NCI-H82 treated with DMSO at 0.1 percent for 48 hours (cell line): ENCODE data around the gene C12orf57.
"Not testable (repeated sequence)": the region's sequence is repeated elsewhere in the genome, so short reads cannot be mapped to it uniquely, and the experiment has no call there.

ENCODE experiments used
- DNase-seq: peaks from one replicate; lab custom pipeline; 2025; ENCODE audit not compliant: unreplicated experiment; lab: John Stamatoyannopoulos, UW

The C12orf57 gene, protein sequence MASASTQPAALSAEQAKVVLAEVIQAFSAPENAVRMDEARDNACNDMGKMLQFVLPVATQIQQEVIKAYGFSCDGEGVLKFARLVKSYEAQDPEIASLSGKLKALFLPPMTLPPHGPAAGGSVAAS

DNA sequence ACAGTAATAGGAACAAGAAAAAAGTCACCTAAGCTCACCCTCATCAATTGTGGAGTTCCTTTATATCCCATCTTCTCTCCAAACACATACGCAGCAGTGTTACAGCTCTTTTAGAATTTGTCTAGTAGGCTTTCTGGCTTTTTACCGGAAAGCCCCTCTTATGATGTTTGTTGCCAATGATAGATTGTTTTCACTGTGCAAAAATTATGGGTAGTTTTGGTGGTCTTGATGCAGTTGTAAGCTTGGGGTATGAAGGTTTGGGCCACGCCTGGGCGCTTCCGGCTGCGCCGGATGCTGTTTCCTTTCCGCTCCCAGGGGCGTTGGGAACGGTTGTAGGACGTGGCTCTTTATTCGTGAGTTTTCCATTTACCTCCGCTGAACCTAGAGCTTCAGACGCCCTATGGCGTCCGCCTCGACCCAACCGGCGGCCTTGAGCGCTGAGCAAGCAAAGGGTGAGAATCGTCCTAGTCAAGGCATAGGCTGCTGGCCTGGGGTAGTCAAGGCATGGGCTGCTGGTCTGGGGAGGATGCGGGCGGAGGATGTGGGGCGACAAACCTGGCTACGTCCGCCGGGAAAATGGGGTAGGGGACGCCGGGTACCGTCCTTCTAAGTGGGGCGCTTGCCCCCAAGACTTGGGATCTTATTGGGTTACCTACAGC is at the start of gene C12orf57, which contains the start of gene RNU7-1:
Gene C12orf57 (plus strand): TSS at position 301 of the 659 bp plus-strand sequence. CDS start 100 bp downstream, at position 401.
Gene RNU7-1 (plus strand): TSS at position 95 of the 659 bp plus-strand sequence.
- peak; percentile 96 for DNase-seq

DNA sequence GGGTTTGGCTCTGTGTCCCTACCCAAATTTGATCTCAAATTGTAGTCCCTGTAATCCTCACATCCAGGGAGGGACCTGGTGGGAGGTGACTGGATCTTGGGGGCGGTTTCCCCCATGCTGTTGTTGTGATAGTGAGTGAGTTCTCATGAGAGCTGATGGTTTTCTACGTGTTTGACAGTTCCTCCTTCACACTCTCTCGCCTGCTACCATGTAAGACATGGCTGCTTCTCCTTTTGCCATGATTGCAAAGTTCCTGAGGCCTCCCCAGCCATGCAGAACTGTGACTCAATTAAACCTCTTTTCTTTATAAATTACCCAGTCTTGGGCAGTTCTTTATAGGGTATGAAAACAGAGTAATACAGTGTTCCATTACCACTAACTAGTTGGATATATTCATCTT is 49.5 kb upstream of the C12orf57 start:
- DNase-seq: no peak

DNA sequence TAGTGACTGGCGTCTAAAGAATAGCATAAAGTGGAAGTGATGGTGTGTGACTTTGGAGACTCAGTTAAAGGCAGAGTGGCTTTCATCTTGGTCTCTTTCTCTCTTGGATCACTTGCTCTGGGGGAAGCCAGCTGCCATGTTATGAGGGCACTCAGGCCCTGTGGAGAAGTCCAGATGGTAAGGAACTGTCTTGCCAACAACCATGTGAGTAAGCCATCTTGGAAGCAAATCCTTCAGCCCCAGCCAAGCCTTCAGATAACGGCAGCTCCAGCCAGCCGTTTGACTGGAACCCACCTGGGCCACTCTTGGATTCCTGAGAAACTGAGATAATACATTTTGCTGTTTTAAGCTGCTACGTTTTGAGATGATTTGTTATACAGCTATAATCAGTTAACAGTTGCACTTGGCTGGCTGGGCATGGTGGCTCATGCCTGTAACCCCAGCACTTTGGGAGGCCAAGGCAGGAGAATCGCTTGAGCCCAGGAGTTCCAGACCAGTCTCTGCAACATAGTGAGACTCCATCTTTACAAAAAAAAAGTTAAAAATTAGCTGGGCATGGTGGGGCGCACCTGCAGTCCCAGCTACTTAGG is 46.9 kb upstream of the C12orf57 start:
- no peak for DNase-seq

DNA sequence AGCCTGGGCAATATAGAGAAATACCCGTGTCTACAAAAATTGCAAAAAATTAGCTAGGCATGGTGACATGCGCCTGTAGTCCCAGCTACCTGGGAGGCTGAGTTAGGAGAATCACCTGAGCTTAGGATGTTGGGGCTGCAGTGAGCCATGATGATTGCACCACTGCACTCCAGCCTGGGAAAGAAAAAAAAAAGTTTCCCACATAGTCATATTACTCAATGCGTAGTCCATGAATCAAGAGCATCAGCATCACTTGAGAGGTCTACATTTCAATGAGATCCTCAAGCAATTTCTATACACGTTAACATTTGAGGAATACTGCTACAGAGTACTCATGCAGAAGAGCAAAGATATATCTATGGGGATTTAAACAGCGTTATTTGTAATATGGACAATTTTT is 44.4 kb upstream of the C12orf57 start:
- DNase-seq: no peak

DNA sequence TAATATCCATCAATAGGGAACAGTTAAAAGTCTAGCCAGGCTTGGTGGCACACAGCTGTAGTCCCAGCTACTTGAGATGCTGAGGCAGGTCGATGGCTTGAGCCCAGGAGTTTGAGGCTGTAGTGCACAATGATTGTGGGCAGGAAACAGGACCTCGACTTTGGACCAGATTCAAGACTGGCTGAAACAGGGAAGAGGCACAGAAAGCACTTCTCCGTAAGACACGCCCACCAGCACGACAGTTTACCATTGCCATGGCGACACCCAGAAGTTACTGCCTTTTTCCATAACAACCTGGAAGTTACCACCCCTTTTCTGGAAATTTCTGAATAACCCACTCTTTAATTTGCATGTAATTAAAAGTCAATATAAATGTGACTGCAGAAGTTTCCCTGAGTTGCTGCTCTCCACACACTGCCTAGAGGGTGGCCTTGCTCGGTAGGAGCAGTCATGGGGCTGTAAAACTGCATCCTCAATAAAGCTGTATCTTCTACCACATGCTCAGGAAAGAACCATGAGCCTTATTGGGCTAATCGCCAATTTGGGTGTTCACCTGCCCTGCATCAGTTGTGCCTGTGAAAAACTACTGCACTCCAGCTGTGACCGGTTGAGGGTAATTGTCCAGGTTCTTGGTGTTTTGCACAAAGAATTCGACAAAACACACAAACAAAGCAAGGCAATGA is 43.8 kb upstream of the C12orf57 start:
- DNase-seq: no peak

DNA sequence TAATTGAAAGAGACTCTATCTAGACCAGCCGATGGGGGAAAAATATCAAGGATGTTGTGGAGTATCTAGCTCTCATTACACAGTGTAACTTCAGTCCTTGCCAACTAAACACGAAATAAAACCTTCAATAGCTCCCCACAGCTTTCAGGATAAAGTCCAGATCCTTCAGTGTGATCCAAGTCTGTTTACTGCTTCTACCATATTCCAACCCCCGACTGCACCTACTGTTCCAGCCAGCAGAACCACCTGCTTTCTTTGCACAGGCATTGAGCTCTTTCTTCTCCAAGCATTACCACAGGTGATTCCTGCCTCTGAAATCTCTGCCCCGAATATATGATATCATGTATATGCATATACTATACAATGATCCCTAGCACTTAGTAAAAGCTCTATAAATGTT is 41.4 kb upstream of the C12orf57 start:
- DNase-seq: no peak

DNA sequence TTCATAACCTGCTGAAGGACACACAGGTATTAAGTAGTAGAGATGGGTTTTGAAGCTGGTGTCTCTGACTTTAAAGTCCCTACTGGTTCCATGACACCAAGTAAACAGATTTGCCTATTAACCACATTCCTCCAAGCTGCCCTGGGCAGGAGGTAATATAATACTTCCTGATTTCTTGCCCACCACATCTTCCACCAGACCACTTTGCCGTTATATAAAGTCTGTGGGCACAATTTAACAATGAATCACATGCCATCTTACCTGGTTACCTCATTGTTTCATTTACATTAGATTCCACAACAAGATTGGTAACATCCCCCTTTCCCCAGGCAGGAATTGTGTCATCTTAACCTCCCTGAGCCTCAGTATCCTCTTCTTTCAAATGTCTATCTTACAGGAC is 40.1 kb upstream of the C12orf57 start:
- no peak for DNase-seq

DNA sequence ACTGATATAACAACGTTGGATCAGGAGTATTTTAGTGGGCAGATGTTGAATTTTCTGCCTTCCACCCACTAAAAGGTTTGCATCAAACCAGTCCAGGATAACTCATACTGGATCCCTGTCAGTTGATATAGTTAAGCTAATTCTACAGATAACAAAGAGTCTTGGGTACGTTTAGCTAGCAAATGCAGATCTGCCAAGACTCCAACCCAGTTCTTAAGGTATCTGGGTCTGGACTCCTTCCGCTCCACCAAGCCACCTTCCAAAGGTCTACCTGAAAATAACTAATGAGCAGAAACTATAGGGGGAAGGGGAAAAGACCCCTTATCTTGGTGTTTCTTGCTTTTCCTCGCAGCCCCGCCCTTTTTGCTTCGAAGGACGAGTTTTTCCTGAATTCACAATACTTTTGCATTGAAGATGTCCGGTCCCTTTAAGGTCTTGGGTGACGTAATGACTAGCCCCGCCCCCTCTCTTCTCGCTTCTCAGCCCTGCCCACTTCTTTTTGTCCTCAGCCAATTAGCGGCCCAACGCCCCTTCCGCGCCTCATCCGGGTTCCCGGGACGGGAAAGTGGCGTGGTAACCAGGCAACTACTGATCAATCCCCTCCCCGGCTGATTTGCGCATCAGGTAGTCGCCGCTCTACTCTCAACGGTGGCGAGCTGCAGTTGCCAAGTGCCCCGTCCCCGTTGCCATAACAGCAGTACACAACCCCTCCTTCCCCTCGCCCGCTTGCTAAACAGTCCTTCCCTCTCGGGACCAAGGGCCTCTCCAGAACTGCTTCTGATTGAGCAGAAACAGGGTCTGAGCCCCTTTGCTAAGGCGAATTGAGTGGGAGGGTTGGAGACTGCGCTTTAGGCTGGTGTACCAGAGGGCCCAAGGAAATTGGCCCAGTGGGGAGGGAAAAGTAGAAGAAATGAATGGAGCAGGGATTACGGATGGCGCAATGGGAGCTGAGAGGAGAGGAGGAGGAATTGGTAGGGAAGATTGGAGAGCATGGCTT is 39.2 kb upstream of the C12orf57 start, which contains the start of gene LRRC23:
Gene LRRC23 (plus strand): TSS at position 543 of the 997 bp plus-strand sequence. CDS start 812 bp downstream, outside the sequence.
- peak; percentile 96 for DNase-seq

DNA sequence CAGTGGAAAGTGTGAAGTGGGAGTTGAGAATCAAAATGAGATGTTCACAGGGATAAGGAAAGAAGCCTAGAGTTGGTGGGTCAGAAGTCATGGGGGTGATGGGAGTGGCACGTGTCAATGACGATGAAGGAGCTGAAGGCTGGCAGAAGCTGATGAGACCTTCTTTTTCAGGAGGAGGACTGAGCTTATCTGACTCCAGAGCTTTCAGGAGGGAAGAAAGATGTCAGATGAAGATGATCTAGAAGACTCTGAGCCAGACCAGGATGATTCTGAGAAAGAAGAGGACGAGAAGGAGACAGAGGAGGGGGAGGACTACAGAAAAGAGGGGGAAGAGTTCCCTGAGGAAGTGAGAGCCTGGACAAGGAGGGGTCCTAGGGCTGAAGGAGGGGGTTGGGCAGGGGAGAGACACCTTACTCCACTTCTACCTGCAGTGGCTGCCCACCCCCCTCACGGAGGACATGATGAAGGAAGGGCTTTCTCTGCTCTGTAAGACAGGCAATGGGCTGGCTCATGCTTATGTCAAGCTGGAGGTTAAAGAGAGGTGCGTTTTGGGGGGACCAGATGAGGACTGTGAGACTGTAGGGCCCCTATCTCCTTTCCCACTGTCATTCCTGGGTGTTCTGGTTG is 38.3 kb upstream of the C12orf57 start:
- no peak for DNase-seq

DNA sequence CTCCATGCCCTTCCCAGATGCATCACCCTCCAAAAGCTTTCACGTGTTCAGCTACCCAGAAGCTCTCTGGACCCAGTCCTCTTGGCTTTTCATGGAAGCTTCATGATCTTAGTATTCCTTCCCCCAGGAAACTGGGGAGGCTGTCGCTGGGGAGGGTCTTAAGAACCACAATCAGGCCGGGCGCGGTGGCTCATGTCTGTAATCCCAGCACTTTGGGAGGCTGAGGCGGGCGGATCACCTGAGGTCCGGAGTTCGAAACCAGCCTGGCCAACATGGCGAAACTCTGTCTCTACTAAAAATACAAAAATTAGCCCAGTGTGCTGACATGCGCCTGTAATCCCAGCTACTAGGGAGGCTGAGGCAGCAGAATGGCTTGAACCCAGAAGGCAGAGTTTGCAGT is 35.7 kb upstream of the C12orf57 start:
- not testable (repeated sequence) for DNase-seq

DNA sequence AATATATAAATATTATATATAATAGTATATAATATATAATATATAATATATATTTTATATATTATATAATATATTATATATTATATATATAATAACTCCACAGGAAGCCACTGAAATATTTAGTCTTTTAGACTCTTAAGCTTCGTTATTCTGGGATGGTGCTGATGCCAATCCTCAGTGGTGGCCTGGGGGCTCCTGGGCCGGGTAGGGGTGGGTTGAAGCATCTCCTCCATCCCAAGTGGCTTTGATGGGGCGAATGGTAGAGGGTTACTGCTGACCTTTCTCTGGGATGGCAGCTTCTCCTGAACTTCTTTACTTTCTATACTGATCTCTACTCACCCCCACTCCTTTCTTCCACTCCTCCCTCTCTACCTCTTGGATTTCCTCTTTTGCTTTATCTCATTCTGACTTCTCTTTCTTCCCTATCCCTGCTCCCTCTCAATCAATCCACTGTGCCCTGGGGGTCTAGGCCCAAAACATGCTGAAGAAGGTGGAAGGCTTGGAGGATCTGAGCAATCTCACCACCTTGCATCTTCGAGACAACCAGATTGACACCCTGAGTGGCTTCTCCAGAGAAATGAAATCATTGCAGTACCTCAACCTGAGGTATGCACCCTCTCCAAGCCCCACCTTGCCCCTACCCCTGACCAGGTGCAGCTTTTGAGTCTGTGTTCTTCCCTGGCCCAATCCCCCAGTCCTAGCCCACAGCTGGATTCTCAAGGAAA is 34.2 kb upstream of the C12orf57 start:
- DNase-seq: no peak

DNA sequence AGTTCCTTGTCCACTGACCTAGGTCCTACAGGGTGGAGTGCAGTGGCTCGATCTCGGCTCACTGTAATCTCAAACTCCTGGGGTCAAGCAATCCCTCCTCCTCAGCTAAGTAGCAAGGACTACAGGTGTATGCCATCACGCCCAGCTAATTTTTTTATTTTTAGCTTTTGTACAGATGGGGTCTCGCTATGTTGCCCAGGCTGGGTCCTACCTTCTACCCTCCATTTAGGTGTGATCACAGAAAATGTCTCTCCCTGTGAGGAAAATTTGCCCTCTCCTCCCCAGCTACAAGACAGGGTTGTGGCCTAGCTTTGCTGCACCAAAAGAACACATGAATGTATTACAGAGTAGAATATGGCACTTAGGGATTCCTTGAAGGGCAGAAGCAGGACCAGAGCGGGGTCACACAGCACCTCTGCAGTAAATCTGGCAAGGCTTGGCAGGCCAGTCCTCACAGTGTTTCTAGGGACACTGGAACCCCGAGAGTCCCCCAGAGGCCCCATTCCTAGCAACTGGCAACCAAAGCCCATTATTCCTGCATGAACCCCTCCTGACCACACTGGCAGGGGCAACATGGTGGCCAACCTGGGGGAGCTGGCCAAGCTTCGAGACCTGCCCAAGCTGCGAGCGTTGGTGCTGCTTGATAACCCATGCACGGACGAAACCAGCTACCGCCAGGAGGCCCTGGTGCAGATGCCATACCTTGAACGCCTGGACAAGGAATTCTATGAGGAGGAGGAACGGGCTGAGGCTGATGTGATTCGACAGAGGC is 31.5 kb upstream of the C12orf57 start:
- no peak for DNase-seq

DNA sequence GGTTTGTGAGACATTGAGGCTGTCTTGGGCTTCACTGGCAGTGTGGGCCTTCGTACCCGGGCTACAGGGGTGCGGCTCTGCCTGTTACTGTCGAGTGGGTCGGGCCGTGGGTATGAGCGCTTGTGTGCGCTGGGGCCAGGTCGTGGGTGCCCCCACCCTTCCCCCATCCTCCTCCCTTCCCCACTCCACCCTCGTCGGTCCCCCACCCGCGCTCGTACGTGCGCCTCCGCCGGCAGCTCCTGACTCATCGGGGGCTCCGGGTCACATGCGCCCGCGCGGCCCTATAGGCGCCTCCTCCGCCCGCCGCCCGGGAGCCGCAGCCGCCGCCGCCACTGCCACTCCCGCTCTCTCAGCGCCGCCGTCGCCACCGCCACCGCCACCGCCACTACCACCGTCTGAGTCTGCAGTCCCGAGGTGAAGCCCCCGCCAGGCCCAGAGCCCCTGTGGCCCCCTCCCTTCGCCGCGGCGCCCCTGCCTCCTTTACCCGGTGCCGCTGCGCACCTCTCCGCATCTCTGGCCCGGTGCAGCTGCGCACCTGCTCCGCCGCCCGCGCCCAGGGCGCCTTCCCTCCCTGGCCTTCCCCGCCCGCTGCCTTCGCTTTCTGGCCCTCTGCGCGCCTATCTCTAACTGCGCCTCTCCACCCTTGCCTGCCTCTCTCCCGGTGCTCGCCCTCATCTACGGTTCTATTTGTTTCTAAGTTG is 29.4 kb upstream of the C12orf57 start, which contains the start of gene ENO2:
Gene ENO2 (plus strand): TSS at position 335 of the 701 bp plus-strand sequence. CDS start 1,253 bp downstream, outside the sequence.
- DNase-seq: no peak

DNA sequence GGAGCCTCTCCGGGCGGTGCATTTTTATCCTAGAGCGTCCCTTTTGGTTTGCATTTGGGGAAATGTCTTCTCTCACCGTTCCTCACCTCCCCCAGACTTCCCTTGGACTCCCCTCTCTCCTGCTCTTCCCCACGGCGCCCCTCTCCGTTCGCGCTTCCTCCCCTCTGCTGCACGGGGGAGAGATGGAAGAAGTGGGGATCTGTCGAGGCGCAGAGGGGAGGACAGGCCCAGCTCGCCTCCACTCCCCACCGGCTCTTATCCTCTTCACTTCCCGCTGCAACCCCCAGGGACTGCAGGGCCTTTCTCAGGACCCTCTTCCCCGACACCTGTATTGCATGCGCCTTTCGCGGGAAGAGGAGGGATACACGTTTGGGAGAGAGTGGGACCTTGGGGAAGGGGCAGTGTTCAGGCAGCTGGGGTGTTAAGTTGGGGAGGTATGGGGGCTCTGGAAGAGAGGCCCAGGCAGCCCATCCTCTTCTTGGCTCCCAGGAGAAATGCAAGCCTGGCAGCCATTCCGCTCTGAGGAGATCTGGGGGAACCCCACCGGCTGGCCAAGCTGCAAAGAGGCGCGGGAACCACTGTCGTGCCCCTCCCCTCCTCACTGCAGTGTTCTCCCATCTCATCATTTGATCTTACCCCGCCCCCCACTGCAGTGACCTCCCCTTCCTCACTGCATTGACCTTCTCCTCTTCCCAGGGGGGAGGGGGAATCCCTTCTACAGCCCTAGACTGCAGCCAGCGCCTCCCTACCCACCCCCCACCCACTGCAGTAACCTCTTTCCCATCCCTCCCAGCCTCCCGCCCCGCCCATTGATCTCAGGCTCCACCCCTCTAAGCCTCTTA is 28.7 kb upstream of the C12orf57 start:
- DNase-seq: peak; percentile 92

DNA sequence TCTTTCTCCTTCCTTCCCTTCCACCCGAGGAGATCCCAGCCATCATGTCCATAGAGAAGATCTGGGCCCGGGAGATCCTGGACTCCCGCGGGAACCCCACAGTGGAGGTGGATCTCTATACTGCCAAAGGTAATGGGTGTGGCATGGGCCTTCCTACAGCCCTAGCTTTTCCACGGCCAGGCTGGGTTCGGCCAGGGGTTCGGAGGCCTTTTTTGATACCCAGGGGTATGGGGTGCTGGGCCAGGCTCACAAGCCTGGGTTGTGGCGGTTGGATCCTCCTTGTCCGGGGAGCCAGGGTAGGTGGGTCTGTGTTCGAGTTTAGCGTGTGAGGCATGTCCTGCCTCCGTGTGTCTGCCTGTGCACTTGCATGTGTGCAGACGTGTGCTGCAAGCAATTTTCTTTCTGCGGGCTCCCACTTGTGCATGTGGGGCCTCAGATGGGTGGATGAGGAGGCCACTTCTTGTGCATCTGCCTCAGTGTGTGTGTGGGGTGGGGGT is 28.0 kb upstream of the C12orf57 start:
- no peak for DNase-seq

DNA sequence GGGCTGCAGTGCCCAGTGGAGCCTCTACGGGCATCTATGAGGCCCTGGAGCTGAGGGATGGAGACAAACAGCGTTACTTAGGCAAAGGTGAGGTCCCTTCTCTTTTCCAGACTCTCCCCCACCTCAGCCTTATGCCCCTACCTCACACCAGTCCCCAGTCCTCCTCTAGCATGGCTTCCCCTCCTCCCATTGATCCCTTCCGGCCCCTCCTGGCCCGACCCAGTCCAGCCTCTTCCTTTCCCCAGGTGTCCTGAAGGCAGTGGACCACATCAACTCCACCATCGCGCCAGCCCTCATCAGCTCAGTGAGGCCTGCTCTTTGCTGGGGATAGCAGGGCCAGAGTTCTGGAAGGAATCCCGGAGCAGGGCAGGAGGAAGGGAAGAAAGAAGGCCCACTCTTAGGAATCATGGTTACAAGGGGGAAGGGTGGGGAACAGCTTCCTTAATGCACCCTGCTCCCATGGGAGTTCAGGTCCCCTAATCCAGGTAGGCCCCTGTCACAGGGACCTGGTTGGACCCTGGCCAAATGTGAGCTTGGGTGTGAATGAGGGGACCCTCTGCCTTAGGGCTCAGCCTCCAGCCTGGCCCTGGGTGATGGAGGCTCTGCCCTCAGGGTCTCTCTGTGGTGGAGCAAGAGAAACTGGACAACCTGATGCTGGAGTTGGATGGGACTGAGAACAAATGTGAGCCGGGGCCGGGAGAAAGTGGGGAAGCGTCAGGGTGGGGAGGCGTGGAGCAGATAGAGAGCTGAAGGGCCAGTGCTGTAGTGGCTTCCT is 27.2 kb upstream of the C12orf57 start:
- DNase-seq: no peak
